HepG2 (cell line): ENCODE measurements around the gene SSBP4. TPM values are rescaled to one million over a fixed set of nuclear protein-coding genes. Genes with fewer than 3 reads are reported as not detected.

Experiments used
- ATAC-seq: fragments of 200-7000 bp; cut with Tn5 transposase; 3 replicates; pipeline ENCODE4 v1.9.1; 2020; ENCODE audit warnings: mild to moderate bottlenecking, moderate library complexity
- BruUV-seq: library from RNA; stranded (reverse); fragments of 400-500 nt; replicated peaks from 2 replicates; lab custom pipeline; 2021; lab: Mats Ljungman, UMichigan
- CTCF ChIA-PET: fragments of 300-600 bp; formaldehyde crosslinking; extraction: SDS; loops from one replicate; lab custom pipeline; 2021; ENCODE audit warnings: low total read pairs, inconsistent platforms, low intra/inter-chr PET ratio; lab: Yijun Ruan, JAX
- POLR2A ChIA-PET: fragments of 350-600 bp; sonication (Branson Sonifier 250); formaldehyde crosslinking; loops from one replicate; lab custom pipeline; 2020; ENCODE audit warnings: antibody characterized with exemption, inconsistent platforms; lab: Yijun Ruan, JAX
- DNase-seq: peaks from one replicate; pipeline ENCODE4 v3.0.0-alpha.2; 2015; ENCODE audit warnings: low spot score
- FAIRE-seq: peaks from 3 replicates; lab custom pipeline; 2011; peaks lifted over from hg19 to GRCh38; lab: Jason Lieb, UNC
- H2AFZ ChIP-seq: one replicate; pipeline ENCODE4 v1.6.1; 2011; ENCODE audit warnings: low read length, inconsistent platforms
- H3K27ac ChIP-seq: fragments of 300-600 bp; 3 replicates; pipeline ENCODE4 v1.8.0; 2011; ENCODE audit warnings: mixed run types, mild to moderate bottlenecking, mixed read lengths, low read length, inconsistent platforms; ENCODE audit not compliant: insufficient read depth; ENCODE audit errors: extremely low read length
- H3K27me3 ChIP-seq, 2 experiments: fragments of 200-600 bp in 1 of 2; 2 replicates in 1 of 2; 3 replicates in 1 of 2; pipeline versions ENCODE4 v1.6.0 to v1.8.0; 2011; ENCODE audit warnings: low read length in 2 of 2, mild to moderate bottlenecking in 2 of 2, moderate library complexity in 2 of 2, inconsistent platforms in 1 of 2; ENCODE audit not compliant: insufficient read depth in 2 of 2, control insufficient read depth in 1 of 2
- H3K36me3 ChIP-seq, 2 experiments: fragments of 200-600 bp in 1 of 2; replicated peaks in 1 of 2; 2 replicates in 1 of 2; 3 replicates in 1 of 2; pipeline versions ENCODE4 v1.5.1 to v1.8.0; 2011; ENCODE audit warnings: low read length in 2 of 2, inconsistent platforms in 1 of 2; ENCODE audit not compliant: insufficient read depth in 2 of 2, control insufficient read depth in 1 of 2
- H3K4me1 ChIP-seq: 2 replicates; pipeline ENCODE4 v1.5.1; 2012; ENCODE audit warnings: low read length, inconsistent platforms; ENCODE audit not compliant: insufficient read depth
- H3K4me2 ChIP-seq: 2 replicates; pipeline ENCODE4 v1.6.0; 2011; ENCODE audit warnings: low read depth, low read length, inconsistent platforms
- H3K4me3 ChIP-seq, 3 experiments: fragments of 200-600 bp in 1 of 3; sonication (generic), shearing (Covaris generic) in 1 of 3; replicated peaks in 1 of 3; 2 replicates each; pipeline ENCODE4 v1.5.1; 2011 to 2016; ENCODE audit warnings: low read length in 3 of 3, inconsistent platforms in 2 of 3, low read depth in 2 of 3, mild to moderate bottlenecking in 2 of 3, control low read depth in 1 of 3, mixed read lengths in 1 of 3; ENCODE audit not compliant: insufficient read depth in 1 of 3
- H3K79me2 ChIP-seq: one replicate; pipeline ENCODE4 v1.6.1; 2011; ENCODE audit warnings: low read length, inconsistent platforms; ENCODE audit not compliant: insufficient read depth
- H3K9ac ChIP-seq: 2 replicates; pipeline ENCODE4 v1.6.0; 2011; ENCODE audit warnings: mild to moderate bottlenecking, low read depth, low read length, inconsistent platforms; ENCODE audit not compliant: insufficient read depth
- H3K9me3 ChIP-seq: 2 replicates; pipeline ENCODE4 v1.5.1; 2012; ENCODE audit warnings: mild to moderate bottlenecking, low read length
- H4K20me1 ChIP-seq: 2 replicates; pipeline ENCODE4 v1.6.0; 2011; ENCODE audit warnings: inconsistent platforms, mild to moderate bottlenecking, low read length, moderate library complexity; ENCODE audit not compliant: insufficient read depth
- AGO2 ChIP-seq: fragments of 200-400 bp; formaldehyde crosslinking; optimal IDR thresholded peaks from 2 replicates; pipeline ENCODE3; 2017; ENCODE audit warnings: mild to moderate bottlenecking, low read depth, low read length, moderate library complexity
- BRCA1 ChIP-seq: sonication (generic); formaldehyde crosslinking; IDR thresholded peaks from 2 replicates; pipeline ENCODE4 v1.4.0; 2020; ENCODE audit warnings: missing genetic modification reagents
- CHD2 ChIP-seq: IDR thresholded peaks from 2 replicates; pipeline ENCODE4 v1.6.1; 2011; ENCODE audit warnings: low read depth, low read length, improper control_type of control experiment
- POLR2G ChIP-seq: fragments of 200-400 bp; formaldehyde crosslinking; IDR thresholded peaks from 2 replicates; pipeline ENCODE4 v1.6.1; 2018; ENCODE audit warnings: mild to moderate bottlenecking, low read depth, low read length, moderate library complexity
- RBFOX2 ChIP-seq: fragments of 200-400 bp; formaldehyde crosslinking; IDR thresholded peaks from 2 replicates; pipeline ENCODE4 v1.6.1; 2017; ENCODE audit warnings: low read depth, mild to moderate bottlenecking, low read length
- RBM22 ChIP-seq: fragments of 200-400 bp; formaldehyde crosslinking; optimal IDR thresholded peaks from 2 replicates; pipeline ENCODE3; 2017; ENCODE audit warnings: mild to moderate bottlenecking, low read length, moderate library complexity
- TBX2 ChIP-seq: sonication (generic); formaldehyde crosslinking; IDR thresholded peaks from 2 replicates; pipeline ENCODE4 v1.5.0; 2020; ENCODE audit warnings: missing genetic modification reagents, mild to moderate bottlenecking, borderline replicate concordance
- ZNF432 ChIP-seq: sonication (generic); formaldehyde crosslinking; IDR thresholded peaks from 2 replicates; pipeline ENCODE4 v1.5.0; 2020; ENCODE audit warnings: missing genetic modification reagents, mild to moderate bottlenecking, borderline replicate concordance
- ZNF567 ChIP-seq: sonication (generic); formaldehyde crosslinking; IDR thresholded peaks from 2 replicates; pipeline ENCODE4 v1.8.1; 2023; ENCODE audit warnings: mild to moderate bottlenecking, missing genetic modification reagents, borderline replicate concordance
- ZNF773 ChIP-seq: sonication (generic); formaldehyde crosslinking; IDR thresholded peaks from 2 replicates; pipeline ENCODE4 v1.4.0; 2020; ENCODE audit warnings: missing genetic modification reagents, borderline replicate concordance
- WGBS: methylation state at CpG from one replicate; pipeline ENCODE4 v1.1.6; 2017; ENCODE audit warnings: low lambda C conversion rate; 5-methylcytosine and 5-hydroxymethylcytosine counted together
- in situ Hi-C: cut with HindIII; loops from 2 replicates; pipeline ENCODE4 v1.10.0; 2017; ENCODE audit warnings: low pct_unique_long_range_greater_than_20kb; ENCODE audit not compliant: extremely low pct_ligation_motif_present
- intact Hi-C: fragments of 100-400 bp; cut with micrococcal nuclease; formaldehyde crosslinking; loops from one replicate; pipeline ENCODE4 v1.10.0; 2022; ENCODE audit not compliant: unreplicated experiment
- polyA plus RNA-seq, 8 experiments: library from polyadenylated mRNA; depleted of rRNA in 3 of 8; stranded (reverse) in 7 of 8; unstranded in 1 of 8; fragments of >200 nt; fragmentation: Illumina TruSeq in 4 of 8; extraction: Trizol in 4 of 8; gene quantifications; 2 replicates each; pipeline versions ENCODE4 v1.2.1 to v1.2.3, GENCODE V29; 2011 to 2016; ENCODE audit warnings: low read depth in 4 of 8, missing spikeins in 1 of 8, mixed read lengths in 1 of 8; ENCODE audit not compliant: insufficient read depth in 1 of 8
- total RNA-seq, 5 experiments: library from RNA; depleted of rRNA; stranded (reverse); fragments of >200 nt; fragmentation: Illumina TruSeq; extraction: Trizol; gene quantifications; 2 replicates each; pipeline ENCODE4 v1.2.3, GENCODE V29; 2016; ENCODE audit warnings: low read depth in 1 of 5

Gene SSBP4
- total and polyA plus RNA-seq, 2 of the 13 experiments (the other 11 are each of a cell fraction or from before 2014, with no cell fraction given), result 20.8 to 39.5 TPM

DNA sequence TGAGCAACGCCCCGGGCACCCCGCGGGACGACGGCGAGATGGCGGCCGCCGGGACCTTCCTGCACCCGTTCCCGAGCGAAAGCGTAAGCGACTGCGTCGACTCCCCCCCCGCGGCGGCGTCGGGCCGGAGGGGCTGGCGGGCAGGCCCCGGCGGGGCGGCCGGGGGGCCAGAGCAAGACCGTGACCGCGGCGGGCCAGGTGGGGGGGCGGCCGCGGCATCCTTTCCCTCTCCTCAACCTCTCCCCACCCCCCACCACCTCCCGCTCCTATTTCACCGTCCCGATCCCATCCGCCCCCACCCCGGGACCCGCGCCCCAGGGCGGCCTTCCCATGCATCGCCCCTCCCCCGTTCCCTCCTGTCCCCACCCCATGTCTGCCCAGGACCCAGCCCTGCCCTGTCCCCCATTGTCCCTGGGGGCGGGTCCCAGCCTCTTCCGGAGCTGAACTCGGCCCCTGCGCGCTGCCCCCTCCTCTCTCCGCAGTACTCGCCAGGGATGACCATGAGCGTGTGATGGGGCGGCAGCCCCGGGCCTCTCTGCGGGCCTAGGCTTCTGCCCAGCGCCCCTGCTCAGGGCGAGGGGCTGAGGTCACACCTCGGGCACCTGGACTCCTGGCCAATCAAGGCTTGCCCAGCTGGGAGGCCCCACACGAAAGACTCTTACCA is 14.7 kb downstream of the SSBP4 start:
- Histone ChIP-seq H4K20me1 (no peaks in the 10 kb centered on the region), H3K79me2 (no peaks in the 10 kb centered on the region), H3K27ac (no peak overlapping the region), H3K4me3 (no peak overlapping the region), H3K27me3 (no peaks in the 10 kb centered on the region), H2AFZ (no peak overlapping the region), H3K36me3 (peaks cover 1 to 3% of the 10 kb centered on the region in 2 experiments; a peak in 1 of 5 replicates), H3K9ac (no peak overlapping the region), H3K4me1 (peaks cover 9% of the 10 kb centered on the region), H3K9me3 (no peaks in the 10 kb centered on the region), H3K4me2 (no peak overlapping the region)
- WGBS, result 96% methylated on average over 58 of the region's 60 CpGs
- DNase-seq, result no peak
- FAIRE-seq, result no peak
- ChIA-PET CTCF (no interaction called here), POLR2A (no interaction called here)
- no TSS peak for BruUV-seq
- intact Hi-C loops, result no loop called here
- in situ Hi-C loops, result no loop called here
- ATAC-seq, result no peak
- TF ChIP-seq AGO2 (peak; percentile 53), POLR2G (peak; percentile 28; the same call in 1 of the 2 replicates), ZNF432 (no peak), BRCA1 (CRISPR knock-in tag) (no peak), ZNF567 (CRISPR knock-in tag) (no peak), TBX2 (CRISPR knock-in tag) (no peak), RBM22 (peak; percentile 79), RBFOX2 (peak; percentile 33; the same call in 1 of the 2 replicates), ZNF773 (no peak), CHD2 (no peak)
